Stimulated activated CD8-positive, alpha-beta memory T cell treated with anti-CD3 and anti-CD28 coated beads, Interleukin-4, amount 100 ng/mL, for 4 hours (primary cell): ENCODE measurements around the gene MGMT.

Experiments
- DNase-seq, 2 donors: peaks; one replicate each; pipeline ENCODE4 v3.0.0-alpha.2; 2020; ENCODE audit warnings: low read depth in 2 of 2, low spot score in 1 of 2

MGMT gene

GRCh38 chr10:129615921-129616525, 149.0 kb downstream of the MGMT start:
- no peak for DNase-seq

GRCh38 chr10:129617768-129618167, 150.7 kb downstream of the MGMT start:
- DNase-seq = no peak

GRCh38 chr10:129621062-129621461, 154.0 kb downstream of the MGMT start:
- DNase-seq = no peak

DNA sequence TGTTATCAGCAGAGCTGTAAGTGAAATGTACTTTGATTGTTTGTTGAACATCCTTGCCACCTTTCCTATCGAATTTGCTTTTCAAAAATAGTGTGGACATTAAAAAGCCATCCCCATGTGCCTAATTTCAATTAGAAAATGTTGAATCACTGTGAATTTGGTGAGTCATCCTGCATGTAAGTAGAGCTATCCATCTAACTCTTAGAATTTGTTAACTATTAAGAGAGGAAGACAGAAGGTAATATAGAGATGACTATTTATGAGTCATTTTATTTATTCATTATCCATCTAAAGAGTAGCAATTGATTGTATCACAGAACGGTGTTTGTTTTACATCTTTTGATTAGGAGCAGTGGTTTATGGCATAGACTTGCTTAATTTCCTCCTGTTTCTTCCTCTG, 154.7 kb downstream of the MGMT start:
- no peak for DNase-seq

DNA sequence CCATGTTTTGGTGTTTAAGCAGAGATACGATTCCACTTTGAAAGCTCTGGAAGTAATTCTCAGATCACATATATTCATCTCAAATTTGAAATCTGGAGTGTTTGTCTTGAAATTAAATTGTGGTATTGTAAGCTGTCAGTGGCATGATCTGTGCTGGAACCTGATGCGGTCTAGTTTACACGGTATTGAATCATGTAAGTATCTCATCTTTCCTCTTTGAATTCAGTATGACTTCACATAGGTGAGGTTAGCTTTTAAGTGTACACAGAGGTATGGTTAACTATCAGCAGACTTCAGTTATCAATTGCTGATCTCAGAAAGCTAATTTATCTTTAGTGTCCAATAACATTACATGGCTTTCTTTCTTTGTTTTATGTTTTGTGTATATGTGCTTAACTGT, 155.2 kb downstream of the MGMT start:
- DNase-seq = no peak

DNA sequence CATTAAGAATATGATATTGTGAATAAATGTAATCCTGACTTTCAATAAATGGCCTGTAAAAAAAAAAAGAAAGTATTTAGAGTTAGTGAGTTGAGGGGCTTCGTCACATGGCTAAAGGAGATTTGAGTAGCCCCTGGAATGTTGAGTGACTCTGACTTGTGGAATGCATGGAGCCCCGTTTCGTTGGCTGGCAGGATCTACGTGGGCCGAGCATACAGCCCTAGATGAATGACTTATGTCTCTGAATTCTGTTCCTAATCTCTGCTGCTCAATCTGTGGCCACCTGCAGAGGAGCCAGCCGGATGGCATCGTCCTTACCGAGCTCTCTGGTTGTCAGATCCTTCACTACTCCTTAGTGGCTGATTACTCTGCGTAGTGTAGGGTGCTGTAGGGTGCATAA, 155.7 kb downstream of the MGMT start:
- no peak for DNase-seq

- DNase-seq = no peak
Observed at GRCh38 chr10:129624526-129624925, 157.5 kb downstream of the MGMT start.

DNA sequence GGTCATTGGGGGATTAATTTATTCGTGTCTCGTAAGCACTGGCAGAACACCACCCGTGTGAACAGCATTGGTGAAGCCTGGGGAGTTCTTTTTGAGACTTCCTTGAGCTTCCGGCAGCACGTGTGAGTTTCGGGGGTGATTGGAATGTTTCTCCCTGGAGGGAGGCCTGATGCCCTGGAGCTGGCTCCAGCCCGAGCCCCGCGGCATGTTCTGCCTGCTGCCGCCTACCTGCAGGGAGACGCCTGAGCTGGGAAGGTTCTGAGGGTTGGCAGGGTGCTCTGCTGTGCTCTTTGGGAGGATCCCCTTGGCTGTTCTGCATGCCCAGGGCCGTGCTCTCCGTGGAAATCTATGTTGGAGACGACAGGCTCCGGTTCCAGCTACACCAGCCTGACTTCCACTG, 159.3 kb downstream of the MGMT start:
- DNase-seq = no peak

- DNase-seq = no peak
Observed at GRCh38 chr10:129626796-129627435, 159.9 kb downstream of the MGMT start.

- no peak for DNase-seq
Observed at GRCh38 chr10:129627442-129627841, 160.4 kb downstream of the MGMT start.

DNA sequence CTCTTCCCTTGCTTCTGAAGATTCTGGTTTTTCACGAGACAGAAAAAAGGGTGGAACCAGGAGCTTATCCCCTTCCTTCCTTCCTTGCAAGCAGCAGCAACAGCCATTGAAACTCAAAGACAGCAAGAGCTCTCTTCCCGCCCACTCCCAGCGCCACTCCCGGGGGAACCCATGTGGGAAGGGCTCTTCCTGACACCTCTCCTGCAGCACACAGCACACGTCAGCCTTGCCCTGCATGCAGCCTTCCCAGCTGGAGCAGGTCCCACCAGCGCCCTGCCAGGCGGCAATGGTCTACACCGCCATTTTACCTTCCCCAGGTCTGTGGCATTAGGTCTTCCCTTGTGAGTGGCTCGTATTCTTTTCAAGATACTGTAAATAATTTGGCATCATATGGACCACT, 161.8 kb downstream of the MGMT start:
- no peak for DNase-seq

- no peak for DNase-seq
Observed at GRCh38 chr10:129629911-129630310, 162.9 kb downstream of the MGMT start.

GRCh38 chr10:129631006-129631405, 164.0 kb downstream of the MGMT start:
- DNase-seq = no peak

DNA sequence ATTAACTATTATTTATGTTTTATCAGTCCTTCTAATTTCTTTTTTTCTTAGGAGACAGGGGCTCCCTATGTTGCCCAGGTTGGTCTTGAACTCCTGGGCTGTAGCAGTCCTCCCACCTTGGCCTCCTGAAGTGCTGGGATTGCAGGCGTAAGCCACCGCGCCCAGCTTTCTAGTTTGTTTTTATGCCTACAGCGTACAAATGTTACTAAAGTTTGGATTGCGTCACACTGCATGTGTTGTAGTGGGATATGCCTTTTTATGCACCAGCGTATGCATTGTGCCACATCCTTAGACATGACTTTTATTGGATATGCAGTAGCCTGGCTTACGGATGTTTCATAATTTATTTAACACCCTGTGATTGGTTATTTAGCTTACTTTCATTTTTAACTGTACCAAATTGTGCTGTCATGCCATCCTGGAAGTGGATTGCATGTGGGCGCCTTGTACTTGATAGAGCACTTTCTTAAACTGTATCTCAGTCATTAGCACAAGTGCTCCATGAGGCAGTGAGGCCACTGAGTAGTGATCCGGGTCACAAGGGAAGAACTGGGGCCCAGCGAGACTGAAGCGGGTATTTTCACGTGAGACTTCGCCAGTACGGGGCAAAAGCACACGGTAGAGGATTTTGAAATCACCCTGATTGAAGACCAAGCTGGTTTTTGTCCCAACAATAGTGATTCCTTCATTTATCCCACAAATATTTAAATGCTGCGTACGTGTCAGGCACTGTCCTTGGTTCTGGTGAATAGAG, 165.0 kb downstream of the MGMT start:
- no peak for DNase-seq

DNA sequence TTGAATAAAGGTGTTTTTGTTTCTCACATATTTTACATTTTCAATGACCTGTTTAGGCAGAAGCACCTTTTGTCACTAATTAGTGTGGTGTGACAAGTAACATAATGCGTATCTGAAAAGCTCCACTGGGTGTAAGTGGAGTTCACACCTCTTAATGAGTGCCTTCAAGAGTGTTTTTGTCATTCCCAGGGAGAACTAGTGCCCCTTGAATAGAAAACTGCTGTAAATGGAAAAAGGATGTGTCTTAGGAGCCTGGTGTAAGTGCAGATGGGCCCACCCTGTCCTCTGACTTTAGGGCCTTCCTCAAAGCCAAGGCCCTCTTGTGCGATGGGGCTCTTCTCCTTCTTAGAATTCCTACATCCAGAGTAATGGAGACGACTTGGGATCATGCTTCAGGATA, 170.0 kb downstream of the MGMT start:
- DNase-seq = no peak

DNA sequence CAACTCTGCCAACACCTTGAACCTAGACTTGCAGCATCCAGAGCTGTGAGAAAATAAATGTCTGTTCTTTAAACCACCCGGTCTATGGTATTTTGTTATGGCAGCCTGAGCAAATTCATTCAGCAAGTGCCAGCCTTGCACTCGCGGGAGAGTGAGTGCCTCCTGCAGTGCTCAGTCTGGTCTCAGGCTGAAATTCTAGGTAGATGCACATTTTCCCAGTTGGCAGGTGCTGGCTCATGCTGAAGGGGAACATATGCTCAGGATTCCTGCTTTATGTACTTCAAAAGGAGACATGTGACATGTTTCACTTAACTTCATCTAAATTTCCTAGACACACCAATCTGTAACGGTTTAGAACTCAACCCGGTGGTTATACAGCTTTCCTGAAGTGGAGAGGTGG, 170.8 kb downstream of the MGMT start:
- no peak for DNase-seq

DNA sequence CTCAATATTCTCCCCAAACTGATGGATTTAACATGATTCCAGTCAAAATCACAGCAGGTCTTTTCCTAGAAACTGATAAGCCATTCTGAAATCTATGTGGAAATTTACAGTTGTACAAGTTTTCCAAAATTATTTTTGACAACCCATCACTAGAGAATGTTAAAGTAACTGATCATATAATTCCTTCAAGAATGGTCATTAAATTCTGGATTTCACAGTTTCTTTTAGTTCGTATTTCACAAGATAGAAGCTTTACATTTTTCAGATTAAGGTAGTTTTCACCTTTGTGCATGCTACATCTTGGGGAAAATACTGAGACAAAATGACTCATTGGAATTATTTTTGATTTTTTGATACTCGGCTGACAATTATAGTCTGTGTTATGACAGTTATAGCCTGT, 174.3 kb downstream of the MGMT start:
- no peak for DNase-seq

DNA sequence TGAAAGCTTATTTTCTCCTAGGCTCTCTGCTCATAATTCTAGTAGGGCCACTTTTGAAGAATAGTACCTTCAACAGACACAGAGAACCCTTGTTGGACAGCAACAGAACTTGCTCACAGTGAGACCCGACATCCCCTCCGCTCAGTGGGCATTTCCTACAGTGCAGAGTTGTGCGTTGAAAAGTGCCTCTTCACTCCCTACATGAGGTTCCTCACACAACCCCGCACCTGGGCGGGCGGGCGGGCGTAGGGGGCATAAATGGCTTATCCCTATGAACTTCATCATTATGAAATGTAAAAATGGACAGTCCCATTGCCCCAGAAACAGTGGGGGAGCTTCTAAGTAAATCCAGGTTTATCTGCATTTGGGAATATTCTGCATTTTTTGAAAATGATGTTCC, 174.9 kb downstream of the MGMT start:
- no peak for DNase-seq

DNA sequence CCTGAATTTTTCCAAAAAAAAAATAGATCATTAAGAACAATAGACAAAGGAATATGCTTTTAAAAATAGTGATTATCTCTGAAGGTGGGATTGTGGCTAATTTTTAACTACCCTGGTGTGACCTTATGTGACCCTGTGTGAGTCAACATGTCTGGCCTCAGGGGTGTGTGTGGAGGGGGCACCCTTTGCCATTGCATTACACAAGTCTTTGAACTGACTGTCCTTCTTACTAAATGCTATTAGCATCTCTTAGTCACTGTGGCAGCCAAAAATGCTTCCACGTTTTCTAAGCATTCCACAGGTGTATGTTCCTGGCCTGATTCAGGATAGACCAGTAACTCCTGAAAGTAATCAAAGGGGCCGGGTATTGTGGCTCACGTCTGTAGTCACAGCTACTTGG, 175.4 kb downstream of the MGMT start:
- no peak for DNase-seq

DNA sequence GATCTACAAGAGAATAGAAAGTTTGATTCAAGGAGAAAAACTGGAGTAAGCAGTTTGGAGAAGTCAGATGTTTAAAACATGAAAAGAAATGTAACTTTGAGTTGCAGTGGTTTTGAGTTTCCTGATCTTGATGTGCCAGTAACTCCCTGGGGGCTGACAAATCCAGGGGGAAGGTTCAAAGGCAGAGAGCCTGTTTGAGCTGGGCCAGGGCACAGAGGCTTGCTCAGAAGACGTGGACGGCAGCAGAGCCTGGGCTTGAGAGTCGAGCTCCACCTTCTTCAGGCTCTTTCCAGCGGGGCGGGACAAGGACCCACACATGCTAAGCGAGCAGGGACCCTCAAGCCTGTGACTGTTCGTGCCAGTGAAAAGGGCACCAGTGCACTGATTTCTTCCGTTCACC, 176.2 kb downstream of the MGMT start:
- no peak for DNase-seq

- no peak for DNase-seq
Observed at GRCh38 chr10:129645487-129645886, 178.4 kb downstream of the MGMT start.

DNA sequence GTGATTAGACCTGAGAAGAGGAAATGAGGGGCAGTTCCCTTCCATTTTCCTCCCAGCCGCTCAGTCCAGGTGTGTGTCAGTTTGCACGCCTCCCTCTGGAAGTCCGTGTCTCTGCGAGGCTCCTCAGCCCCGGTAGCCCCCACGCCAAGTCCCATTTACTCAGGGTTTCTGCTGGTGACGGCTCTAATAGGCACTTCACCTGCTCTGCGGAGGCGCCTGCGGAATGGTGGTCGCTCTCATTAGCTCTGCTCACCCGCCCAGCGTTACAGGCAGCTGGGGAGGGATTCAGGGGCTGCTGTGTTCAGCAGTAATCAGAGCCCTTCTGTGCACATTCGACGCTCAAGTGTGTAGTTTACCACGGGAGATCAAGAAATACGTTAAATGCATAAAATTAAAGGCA, 179.9 kb downstream of the MGMT start:
- no peak for DNase-seq

- no peak for DNase-seq
Observed at GRCh38 chr10:129647590-129647989, 180.5 kb downstream of the MGMT start.
